ENCODE results near the gene CFAP43. TPM values are rescaled to one million over a fixed set of nuclear protein-coding genes. Genes with fewer than 3 reads are reported as not detected.

Gene CFAP43
- total and polyA plus RNA-seq, 10 of the 15 experiments (the other 5 are each of a cell fraction or from before 2014, with no cell fraction given) = 0.06 to 0.14 (median 0.10) TPM; not detected in 5

DNA sequence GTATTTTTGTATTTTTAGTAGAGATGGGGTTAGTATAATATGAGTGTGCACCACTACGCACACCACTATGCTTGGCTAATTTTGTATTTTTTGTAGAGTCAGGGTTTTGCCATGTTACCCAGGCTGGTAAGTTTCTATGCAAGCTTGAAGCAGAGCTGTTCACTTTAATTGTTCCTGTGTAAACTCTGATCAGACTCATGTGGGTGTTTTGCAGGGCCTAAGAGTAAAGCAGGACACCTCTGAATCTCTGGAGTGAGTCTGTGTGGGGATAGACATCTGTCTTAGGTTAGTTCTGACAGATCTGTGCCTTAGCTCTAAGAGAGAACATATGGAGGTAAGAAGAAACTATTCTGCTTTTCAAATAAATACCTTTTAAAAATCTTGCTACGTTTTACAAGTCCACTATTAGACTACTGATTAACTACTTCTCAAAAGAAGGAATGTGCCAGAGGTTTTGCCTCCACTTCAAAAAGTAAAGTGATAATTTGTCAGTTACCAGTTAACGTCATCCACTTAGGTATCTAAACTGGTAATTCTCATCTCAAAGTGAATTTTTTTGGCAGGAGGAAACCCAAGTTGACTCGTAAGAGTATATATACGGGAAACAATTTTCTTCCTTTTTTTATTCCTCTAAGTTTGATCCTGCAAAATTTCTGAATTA is 147.6 kb downstream of the CFAP43 start:
- no TSS peak for BruUV-seq (replicated peaks)
- ATAC-seq (no peak), FAIRE-seq (no peak), DNase-seq (ENCODE audit: low read depth, low spot score) (no peak)
- Histone ChIP-seq H3K79me2 (ENCODE audit: control insufficient read depth, insufficient read depth, low read length) (no peaks in the 10 kb centered on the region), H3K36me3 (ENCODE audit: control insufficient read depth in 2 of 2, insufficient read depth in 2 of 2, low read length in 1 of 2) (no peaks in the 10 kb centered on the region), H3K4me2 (ENCODE audit: control insufficient read depth, insufficient read depth) (no peak overlapping the region), H3K9me3 (replicated peaks; ENCODE audit: control insufficient read depth, insufficient read depth, low read length) (no peaks in the 10 kb centered on the region), H3K4me1 (ENCODE audit: control insufficient read depth, insufficient read depth, low read length) (no peaks in the 10 kb centered on the region), H4K20me1 (ENCODE audit: control insufficient read depth, insufficient read depth) (no peaks in the 10 kb centered on the region), H3K4me3 (no peak overlapping the region), H2AFZ (ENCODE audit: control insufficient read depth, low read depth, low read length) (no peak overlapping the region), H3K9ac (ENCODE audit: control insufficient read depth, insufficient read depth, low read length) (no peak overlapping the region), H3K27me3 (replicated peaks in 1 of 2; ENCODE audit: control insufficient read depth in 2 of 2, insufficient read depth in 2 of 2, low read length in 1 of 2) (no peaks in the 10 kb centered on the region), H3K27ac (ENCODE audit: control insufficient read depth, insufficient read depth) (no peak overlapping the region)
- intact Hi-C loops (cut with micrococcal nuclease; ENCODE audit: unreplicated experiment) = no loop called here
- POLR2A ChIA-PET = no interaction called here
- 19% methylated on average over 5 of the region's 5 CpGs for WGBS (ENCODE audit: insufficient coverage, insufficient replicate concordance, low lambda C conversion rate, missing lambda C conversion rate)
- CTCF ChIA-PET = interaction anchor here (1.1 to 4.6 kb wide), 2 partner anchors 38 to 210 kb away, joined by 3 to 40 read pairs; partner anchors contain the start of gene SFR1
- SMC1A ChIA-PET (ENCODE audit: uncharacterized antibody, unreplicated experiment) = interaction anchor here (1.4 to 5.5 kb wide), 4 partner anchors 10 to 59 kb away, joined by 3 to 36 read pairs (median 4); partner anchors contain the start of gene SFR1
- in situ Hi-C loops (cut with MboI) = no loop called here
- RAD21 ChIA-PET (ENCODE audit: unreplicated experiment) = interaction anchor here (1.5 kb wide), 1 partner anchor 25 kb away, joined by 3 read pairs; no protein-coding TSS in a partner anchor
- TF ChIP-seq SP1 (IDR thresholded peaks at IDR 0.05; ENCODE audit: low read depth, low read length) (no peak), GATAD2B (conservative IDR thresholded peaks at IDR 0.05; ENCODE audit: low read depth) (no peak), RFX5 (IDR thresholded peaks at IDR 0.05; ENCODE audit: low read depth, low read length) (no peak), POLR2A (IDR thresholded peaks at IDR 0.05; ENCODE audit: low read depth, low read length) (no peak), MYC (IDR thresholded peaks at IDR 0.05; ENCODE audit: insufficient read depth, insufficient read length, insufficient replicate concordance, low read length, severe bottlenecking) (no peak), CBX3 (IDR thresholded peaks at IDR 0.05; ENCODE audit: borderline replicate concordance, low read depth) (no peak), HDAC6 (IDR thresholded peaks at IDR 0.05; ENCODE audit: unreplicated experiment) (no peak), NFYB (IDR thresholded peaks at IDR 0.05; ENCODE audit: insufficient read depth, low read depth, low read length) (no peak)
- TF ChIP-seq, protein P1, sequence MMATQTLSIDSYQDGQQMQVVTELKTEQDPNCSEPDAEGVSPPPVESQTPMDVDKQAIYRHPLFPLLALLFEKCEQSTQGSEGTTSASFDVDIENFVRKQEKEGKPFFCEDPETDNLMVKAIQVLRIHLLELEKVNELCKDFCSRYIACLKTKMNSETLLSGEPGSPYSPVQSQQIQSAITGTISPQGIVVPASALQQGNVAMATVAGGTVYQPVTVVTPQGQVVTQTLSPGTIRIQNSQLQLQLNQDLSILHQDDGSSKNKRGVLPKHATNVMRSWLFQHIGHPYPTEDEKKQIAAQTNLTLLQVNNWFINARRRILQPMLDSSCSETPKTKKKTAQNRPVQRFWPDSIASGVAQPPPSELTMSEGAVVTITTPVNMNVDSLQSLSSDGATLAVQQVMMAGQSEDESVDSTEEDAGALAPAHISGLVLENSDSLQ (IDR thresholded peaks at IDR 0.05) = no peak
- TF ChIP-seq, protein P2, sequence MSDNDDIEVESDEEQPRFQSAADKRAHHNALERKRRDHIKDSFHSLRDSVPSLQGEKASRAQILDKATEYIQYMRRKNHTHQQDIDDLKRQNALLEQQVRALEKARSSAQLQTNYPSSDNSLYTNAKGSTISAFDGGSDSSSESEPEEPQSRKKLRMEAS (IDR thresholded peaks at IDR 0.05; ENCODE audit: low read depth, low read length) = no peak
- TF ChIP-seq, protein P3, sequence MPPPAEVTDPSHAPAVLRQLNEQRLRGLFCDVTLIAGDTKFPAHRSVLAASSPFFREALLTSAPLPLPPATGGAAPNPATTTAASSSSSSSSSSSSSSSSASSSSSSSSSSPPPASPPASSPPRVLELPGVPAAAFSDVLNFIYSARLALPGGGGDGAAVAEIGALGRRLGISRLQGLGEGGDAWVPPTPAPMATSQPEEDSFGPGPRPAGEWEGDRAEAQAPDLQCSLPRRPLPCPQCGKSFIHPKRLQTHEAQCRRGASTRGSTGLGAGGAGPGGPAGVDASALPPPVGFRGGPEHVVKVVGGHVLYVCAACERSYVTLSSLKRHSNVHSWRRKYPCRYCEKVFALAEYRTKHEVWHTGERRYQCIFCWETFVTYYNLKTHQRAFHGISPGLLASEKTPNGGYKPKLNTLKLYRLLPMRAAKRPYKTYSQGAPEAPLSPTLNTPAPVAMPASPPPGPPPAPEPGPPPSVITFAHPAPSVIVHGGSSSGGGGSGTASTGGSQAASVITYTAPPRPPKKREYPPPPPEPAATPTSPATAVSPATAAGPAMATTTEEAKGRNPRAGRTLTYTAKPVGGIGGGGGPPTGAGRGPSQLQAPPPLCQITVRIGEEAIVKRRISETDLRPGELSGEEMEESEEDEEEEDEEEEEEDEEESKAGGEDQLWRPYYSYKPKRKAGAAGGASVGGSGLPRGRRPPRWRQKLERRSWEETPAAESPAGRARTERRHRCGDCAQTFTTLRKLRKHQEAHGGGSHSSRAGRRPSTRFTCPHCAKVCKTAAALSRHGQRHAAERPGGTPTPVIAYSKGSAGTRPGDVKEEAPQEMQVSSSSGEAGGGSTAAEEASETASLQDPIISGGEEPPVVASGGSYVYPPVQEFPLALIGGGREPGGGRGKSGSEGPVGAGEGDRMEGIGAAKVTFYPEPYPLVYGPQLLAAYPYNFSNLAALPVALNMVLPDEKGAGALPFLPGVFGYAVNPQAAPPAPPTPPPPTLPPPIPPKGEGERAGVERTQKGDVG (CRISPR knock-in tag; IDR thresholded peaks at IDR 0.05) = no peak
- TF ChIP-seq, protein P4, sequence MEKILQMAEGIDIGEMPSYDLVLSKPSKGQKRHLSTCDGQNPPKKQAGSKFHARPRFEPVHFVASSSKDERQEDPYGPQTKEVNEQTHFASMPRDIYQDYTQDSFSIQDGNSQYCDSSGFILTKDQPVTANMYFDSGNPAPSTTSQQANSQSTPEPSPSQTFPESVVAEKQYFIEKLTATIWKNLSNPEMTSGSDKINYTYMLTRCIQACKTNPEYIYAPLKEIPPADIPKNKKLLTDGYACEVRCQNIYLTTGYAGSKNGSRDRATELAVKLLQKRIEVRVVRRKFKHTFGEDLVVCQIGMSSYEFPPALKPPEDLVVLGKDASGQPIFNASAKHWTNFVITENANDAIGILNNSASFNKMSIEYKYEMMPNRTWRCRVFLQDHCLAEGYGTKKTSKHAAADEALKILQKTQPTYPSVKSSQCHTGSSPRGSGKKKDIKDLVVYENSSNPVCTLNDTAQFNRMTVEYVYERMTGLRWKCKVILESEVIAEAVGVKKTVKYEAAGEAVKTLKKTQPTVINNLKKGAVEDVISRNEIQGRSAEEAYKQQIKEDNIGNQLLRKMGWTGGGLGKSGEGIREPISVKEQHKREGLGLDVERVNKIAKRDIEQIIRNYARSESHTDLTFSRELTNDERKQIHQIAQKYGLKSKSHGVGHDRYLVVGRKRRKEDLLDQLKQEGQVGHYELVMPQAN (conservative IDR thresholded peaks at IDR 0.05) = no peak
- TF ChIP-seq, protein P5, sequence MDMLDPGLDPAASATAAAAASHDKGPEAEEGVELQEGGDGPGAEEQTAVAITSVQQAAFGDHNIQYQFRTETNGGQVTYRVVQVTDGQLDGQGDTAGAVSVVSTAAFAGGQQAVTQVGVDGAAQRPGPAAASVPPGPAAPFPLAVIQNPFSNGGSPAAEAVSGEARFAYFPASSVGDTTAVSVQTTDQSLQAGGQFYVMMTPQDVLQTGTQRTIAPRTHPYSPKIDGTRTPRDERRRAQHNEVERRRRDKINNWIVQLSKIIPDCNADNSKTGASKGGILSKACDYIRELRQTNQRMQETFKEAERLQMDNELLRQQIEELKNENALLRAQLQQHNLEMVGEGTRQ (IDR thresholded peaks at IDR 0.05; ENCODE audit: borderline replicate concordance, low read depth, low read length) = no peak
- TF ChIP-seq, protein P6, sequence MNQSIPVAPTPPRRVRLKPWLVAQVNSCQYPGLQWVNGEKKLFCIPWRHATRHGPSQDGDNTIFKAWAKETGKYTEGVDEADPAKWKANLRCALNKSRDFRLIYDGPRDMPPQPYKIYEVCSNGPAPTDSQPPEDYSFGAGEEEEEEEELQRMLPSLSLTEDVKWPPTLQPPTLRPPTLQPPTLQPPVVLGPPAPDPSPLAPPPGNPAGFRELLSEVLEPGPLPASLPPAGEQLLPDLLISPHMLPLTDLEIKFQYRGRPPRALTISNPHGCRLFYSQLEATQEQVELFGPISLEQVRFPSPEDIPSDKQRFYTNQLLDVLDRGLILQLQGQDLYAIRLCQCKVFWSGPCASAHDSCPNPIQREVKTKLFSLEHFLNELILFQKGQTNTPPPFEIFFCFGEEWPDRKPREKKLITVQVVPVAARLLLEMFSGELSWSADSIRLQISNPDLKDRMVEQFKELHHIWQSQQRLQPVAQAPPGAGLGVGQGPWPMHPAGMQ (IDR thresholded peaks at IDR 0.05; ENCODE audit: borderline replicate concordance) = no peak

Data from GM12878 (cell line).